Fibroblast of the aortic adventitia (primary cell): ENCODE measurements around the gene MYRF. TPM values are rescaled to one million over a fixed set of nuclear protein-coding genes. Genes with fewer than 3 reads are reported as not detected.
A peak's percentile ranks its signal among the peaks of the same experiment; 100 is the strongest.

Experiments
- DNase-seq: peaks from one replicate; pipeline ENCODE4 v3.0.0-alpha.2; 2010; ENCODE audit warnings: low read depth
- H3K4me3 ChIP-seq: 2 replicates; pipeline ENCODE4 v1.5.1; 2011; ENCODE audit warnings: low read depth, mild to moderate bottlenecking, control low read depth, low read length, moderate library complexity
- CTCF ChIP-seq: IDR thresholded peaks from 2 replicates; pipeline ENCODE4 v1.5.1; 2011; ENCODE audit warnings: mild to moderate bottlenecking, low read length, control low read depth, inconsistent platforms; ENCODE audit not compliant: insufficient read depth
- total RNA-seq: library from RNA; depleted of rRNA; stranded (reverse); fragments of >200 nt; gene quantifications from 2 replicates; pipeline ENCODE4 v1.2.3, GENCODE V29; 2012; ENCODE audit warnings: low replicate concordance

Gene MYRF
- total RNA-seq, 1 donor = 0.18 TPM

- peak overlapping the region; percentile 91 for H3K4me3 ChIP-seq
- TF ChIP-seq CTCF = peak; percentile 60
- DNase-seq = peak; percentile 21
Measured at GRCh38 chr11:61828629-61829407, 76.4 kb downstream of the MYRF start.

DNA sequence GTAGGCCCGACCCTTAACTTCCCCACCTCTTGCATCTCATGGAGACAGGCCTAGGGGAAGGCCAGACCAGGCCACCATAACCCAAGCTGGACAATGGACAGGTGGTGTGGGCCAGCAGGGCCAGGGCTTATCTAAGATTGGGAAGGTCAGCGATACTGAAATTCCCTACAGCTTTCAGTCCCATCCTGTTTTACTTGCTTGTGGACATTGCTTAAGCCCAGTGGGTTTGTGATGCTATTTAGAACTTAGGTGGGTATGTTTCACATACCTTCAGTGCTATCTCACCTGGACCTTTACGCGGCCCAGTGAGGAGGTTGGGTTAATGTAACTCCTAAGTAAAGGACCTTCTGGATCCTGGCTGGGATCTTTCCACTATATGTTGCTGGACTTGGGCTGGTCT is 77.4 kb downstream of the MYRF start:
- TF ChIP-seq CTCF = no peak
- H3K4me3 ChIP-seq = peak overlapping the region; percentile 91
- DNase-seq = no peak

DNA sequence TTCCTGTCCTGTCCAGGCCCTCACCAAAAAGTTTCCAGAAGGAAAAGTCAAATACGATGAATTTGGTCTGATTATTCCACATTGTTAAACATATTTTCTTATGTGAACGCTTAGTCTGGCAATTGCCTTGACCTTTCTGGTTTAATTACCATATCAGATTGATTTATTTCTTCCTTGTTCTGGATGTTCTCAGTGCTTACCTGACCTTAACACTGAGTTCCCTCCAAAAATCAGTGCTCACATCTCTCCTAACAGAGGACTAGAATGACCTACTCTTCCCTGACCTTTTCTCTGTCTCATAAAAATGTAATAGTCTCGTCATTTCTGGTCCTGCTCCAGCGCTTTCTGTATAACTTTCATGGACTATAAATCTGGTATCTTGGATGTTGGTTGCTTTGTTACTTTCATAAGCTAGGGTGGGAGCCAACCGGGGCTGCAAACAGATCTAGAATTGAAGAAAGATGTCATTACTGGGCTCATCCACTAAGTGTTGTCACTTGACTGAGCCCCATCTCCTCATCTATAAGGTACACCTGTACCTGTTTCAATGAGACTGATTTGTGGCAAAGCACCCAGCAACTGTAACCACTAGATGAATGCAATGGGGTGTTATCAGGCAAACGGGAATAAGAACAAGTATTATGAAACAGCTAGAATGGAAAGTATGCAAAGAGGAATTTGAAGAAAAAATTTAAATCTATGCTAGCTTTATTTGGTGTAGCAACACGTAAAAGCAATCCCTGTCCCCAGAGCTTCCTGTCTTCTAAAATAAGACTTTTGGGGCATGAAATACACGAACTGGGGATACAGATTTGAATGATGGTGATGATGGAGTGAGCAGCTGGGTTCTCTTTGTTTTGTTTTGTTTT is 78.0 kb downstream of the MYRF start:
- peak overlapping the region; percentile 91 for H3K4me3 ChIP-seq
- TF ChIP-seq CTCF = no peak
- peak; percentile 61 for DNase-seq

- TF ChIP-seq CTCF = no peak
- DNase-seq = no peak
- no peak overlapping the region for H3K4me3 ChIP-seq
Measured at GRCh38 chr11:61832207-61832606, 79.8 kb downstream of the MYRF start.

DNA sequence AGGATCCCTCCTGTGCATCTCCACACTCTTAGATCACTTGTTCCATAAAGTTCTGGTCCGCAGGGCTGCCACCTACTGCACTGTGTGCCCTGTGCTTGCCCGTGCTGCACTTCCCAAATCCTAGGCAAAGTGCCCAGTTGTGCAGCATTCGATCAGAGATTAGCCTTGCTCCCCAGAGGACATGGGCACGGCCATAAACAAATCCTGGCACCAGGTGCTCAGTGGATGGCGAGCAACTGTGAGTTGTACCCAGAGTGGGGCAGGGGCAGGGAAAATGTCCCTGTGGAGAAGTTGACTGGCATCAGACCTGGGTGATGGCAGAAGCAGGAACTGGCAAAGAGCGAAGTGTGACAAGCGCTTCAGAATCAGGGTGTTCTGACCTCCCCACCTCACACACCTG is 80.3 kb downstream of the MYRF start:
- DNase-seq = no peak
- no peak overlapping the region for H3K4me3 ChIP-seq
- no peak for TF ChIP-seq CTCF

- no peak overlapping the region for H3K4me3 ChIP-seq
- DNase-seq = no peak
- no peak for TF ChIP-seq CTCF
Measured at GRCh38 chr11:61833471-61833870, 81.0 kb downstream of the MYRF start.
